NK-92 (cell line): ENCODE results near the gene RBM42.
A peak's percentile ranks its signal among the peaks of the same experiment; 100 is the strongest.

Experiments
- DNase-seq: peaks from one replicate; lab custom pipeline; 2025; ENCODE audit not compliant: unreplicated experiment; lab: John Stamatoyannopoulos, UW

RBM42 gene

DNA sequence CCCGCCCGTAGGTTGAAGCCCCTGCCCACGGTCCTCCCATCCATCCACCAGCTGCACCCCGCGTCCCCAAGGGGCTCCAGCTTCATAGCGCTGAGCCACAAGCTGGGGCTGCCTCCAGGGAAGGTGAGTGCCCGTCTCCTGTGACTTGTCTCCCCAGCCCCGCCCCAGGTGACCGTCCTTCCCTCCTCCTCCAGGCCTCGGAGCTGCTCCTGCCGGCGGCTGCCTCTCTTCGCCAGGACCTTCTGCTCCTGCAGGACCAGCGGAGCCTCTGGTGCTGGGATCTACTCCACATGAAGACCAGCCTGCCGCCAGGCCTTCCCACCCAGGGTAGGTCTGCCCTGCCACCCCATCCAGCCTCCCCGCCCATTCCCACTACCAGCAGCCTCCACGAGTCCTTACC, 8.8 kb upstream of the RBM42 start:
- no peak for DNase-seq

DNA sequence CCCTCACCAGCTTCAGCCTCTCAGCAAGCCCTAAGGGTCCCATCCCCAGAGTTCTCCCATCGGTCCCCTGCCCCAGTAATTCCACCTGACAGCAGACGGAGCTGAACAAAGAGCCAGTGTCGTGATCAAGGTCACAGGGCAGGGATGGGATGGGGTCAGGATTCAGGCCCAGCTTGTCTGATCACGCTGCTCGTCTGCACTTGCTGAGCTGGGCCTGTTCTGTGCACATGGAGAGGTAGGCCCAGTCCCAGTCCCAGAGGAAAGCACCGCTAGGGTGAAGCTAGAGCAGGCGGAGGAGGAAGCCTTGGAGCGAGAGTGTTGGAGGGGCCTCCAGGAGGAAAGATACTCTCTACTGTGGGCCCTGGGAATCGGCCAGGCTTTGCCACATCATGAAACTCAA, 7.1 kb upstream of the RBM42 start:
- DNase-seq, result no peak

DNA sequence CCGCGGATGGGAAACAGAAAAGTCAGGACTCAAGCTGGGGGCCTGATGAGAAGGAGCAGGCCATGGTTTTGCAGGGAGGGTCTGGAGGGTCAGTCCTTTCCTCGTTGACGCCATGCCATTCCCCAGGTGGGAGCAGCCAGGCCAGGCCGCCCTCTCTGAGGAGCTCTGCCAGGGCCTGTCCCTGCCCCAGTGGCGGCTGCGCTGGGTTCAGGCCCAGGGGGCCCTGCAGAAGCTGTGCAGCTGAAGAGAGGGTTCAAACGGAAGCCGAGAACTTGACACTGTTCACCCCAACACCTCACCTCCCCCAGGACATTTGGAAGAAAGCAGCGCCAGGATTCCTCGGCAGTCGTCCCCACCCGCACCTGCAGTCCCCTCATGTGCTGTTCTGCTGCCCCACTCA, 6.1 kb upstream of the RBM42 start:
- no peak for DNase-seq

DNA sequence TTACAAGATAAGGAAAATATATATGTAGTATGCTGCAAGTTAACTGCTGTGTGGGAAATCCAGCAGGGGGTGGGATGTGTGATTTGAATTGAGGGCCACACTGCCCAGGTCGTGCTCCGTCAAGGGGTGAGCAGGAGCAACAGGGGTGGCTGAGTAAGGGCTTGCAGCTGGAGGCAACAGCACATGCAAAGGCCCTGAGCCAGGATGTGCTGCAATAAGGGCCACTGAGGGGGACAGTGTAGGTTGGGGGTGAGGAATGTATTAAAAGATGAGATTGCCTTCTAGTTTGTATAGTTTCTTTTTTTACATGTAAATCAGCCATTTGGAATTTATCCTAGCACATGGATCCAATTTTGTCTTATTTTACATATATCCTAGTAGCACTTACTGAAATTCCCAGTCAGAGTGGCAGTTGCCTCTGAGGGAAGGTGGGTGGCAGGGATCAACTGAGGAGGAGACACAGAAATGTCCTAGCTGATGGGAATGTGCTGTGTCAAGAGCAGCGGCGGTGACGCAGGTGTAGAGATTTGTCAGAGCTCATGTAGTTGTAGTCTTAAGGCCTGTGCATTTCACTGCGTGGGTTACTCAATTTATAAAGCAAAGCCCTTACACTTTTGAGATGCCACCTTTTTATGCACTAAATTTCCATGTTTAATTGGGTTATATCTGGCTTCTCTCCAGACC, 5.4 kb upstream of the RBM42 start:
- no peak for DNase-seq

DNA sequence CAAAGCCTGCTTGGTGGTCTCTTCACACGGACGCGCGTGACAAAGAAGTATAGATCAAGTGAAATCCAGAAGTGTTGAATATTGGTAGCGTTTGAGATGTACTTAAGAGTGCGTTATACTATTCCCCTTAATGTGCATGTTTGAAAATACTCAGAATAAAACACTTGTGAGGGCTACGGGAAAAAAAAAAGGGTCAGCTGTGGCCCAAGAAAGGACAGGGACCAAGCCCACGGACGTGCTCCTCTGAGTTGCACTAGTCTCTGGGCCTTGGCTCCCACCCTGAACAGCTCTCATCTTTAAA, 622 bp upstream of the RBM42 start:
- no peak for DNase-seq

DNA sequence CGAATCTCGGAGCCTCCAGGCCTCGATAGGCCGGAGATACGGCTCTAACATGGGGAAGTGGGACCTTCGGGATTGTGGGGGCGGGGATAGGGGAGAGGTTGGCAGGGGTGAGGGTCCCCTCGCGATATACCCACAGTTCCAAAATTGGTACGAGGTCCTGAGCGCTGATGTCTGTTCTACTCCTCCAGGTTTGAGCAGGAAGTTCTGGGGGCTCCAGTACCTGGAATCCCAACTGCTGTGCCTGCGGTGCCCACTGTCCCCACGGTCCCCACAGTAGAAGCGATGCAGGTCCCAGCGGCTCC, 447 bp downstream of the RBM42 start:
- no peak for DNase-seq

DNA sequence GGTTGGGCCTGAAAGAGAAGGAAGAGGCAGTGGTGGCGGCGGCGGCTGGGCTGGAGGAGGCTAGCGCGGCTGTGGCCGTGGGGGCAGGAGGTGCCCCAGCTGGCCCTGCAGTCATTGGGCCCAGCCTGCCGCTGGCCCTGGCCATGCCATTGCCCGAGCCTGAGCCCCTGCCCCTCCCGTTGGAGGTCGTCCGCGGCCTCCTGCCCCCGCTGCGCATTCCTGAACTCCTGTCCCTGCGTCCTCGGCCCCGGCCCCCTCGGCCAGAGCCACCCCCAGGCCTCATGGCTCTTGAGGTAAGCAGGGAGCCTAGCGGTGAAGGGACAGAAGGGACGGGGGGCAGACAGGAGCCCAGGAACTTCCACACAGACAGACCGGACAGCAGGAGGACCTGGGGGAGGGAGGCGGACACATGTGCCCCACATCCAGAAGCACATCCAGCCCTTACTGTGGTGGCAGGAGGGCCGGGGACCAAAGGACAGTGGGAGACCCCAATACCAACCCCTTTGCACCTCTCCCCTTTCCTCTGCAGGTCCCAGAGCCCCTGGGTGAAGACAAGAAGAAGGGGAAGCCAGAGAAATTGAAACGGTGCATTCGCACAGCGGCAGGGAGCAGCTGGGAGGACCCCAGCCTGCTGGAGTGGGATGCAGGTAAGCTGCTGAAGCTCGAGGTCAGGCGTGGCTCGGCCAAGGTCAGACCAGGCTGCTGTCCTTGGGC, 5.0 kb downstream of the RBM42 start:
- no peak for DNase-seq

DNA sequence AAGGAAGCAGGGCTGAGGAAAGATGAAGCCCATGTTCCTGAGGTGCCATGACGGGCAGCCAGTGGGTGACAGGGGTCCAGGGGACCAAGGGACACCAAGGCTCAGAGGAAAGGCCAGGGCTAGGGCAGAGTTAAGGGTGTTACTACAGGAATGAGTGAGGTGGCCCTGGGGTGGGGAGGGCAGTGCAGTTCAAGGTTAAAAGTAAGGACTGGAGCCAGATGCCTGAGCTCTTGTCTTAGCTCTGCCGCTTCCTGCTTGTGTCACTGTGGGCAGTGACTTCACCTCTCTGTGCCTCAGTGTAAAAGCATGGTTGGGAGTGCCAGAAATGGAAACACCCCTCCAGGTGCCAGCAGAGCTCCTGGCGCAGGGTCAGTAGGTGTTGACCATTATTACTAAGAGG, 7.8 kb downstream of the RBM42 start:
- DNase-seq, result no peak

DNA sequence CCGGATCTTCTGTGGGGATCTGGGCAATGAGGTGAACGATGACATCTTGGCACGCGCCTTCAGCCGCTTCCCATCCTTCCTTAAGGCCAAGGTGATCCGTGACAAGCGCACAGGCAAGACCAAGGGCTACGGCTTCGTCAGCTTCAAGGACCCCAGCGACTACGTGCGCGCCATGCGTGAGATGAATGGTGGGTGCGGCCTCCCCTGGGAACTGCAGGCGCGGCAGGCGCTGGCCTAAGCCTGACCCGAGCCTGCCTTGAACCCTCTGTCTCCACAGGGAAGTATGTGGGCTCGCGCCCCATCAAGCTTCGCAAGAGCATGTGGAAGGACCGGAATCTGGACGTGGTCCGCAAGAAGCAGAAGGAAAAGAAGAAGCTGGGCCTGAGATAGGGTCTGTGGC, 8.3 kb downstream of the RBM42 start:
- DNase-seq, result no peak

DNA sequence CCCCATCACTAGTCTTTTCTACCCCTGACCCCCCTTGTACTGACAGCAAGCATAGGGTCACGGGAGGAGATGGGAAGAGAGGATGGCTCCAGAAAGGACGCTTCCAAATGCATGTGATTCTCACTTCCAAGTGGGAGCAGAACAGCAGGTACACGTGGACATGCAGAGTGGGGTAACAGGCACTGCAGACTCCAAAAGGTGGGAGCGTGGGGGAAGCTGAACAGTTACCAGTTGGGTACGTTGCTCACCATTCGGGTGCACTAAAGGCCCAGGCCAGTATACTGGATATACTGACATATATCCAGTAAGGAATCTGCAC, 10.4 kb downstream of the RBM42 start:
- DNase-seq, result no peak

DNA sequence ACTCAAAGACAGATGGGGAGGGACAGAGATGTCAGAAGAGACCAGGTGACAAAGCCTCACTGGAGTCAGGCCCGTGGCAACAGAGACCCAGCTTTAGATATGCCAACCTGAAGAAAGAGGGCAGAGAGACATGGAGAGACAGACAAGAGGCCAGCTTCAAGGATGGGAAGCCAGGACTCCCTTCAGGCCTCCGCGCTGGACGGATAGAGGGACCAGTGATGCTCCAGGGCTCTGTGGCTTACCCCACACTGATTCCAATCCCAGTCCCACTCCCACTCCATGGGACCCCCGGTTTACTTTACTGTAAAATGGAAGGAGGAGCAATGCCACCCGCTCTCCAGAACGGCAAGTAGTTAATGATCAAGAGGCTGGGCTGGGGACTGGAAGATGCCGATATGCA, 11.0 kb downstream of the RBM42 start:
- no peak for DNase-seq

DNA sequence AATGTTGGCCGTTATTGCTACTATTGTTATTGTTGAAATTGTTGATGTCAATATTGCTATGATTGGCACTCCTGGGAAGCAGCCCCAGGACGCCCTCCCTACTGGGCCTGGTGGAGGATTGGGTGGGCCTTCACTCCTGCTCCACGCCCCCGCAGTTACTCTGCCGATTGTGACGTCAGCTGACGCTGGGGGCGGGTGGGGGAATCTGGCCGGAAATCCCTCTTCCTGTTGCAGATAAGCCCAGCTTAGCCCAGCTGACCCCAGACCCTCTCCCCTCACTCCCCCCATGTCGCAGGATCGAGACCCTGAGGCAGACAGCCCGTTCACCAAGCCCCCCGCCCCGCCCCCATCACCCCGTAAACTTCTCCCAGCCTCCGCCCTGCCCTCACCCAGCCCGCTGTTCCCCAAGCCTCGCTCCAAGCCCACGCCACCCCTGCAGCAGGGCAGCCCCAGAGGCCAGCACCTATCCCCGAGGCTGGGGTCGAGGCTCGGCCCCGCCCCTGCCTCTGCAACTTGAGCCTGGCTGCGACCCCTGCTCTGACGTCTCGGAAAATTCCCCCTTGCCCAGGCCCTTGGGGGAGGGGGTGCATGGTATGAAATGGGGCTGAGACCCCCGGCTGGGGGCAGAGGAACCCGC, 12.8 kb downstream of the RBM42 start, which contains the start of gene ETV2:
Gene ETV2, plus strand, starts transcription at position 231 of the 637 bp plus-strand sequence. CDS start 716 bp downstream, outside the sequence.
- no peak for DNase-seq

DNA sequence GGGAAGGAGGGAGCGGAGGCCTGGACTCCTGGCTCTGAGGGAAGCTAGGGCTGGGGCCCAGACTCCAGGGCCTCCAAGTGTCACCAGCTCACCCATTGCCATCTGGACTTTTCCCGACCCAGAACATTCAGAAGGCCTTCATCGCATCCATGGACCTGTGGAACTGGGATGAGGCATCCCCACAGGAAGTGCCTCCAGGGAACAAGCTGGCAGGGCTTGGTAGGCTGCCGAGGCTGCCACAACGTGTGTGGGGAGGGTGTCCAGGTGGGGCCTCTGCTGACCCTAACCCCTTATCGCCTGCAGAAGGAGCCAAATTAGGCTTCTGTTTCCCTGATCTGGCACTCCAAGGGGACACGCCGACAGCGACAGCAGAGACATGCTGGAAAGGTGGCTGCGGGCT, 13.5 kb downstream of the RBM42 start:
- no peak for DNase-seq

DNA sequence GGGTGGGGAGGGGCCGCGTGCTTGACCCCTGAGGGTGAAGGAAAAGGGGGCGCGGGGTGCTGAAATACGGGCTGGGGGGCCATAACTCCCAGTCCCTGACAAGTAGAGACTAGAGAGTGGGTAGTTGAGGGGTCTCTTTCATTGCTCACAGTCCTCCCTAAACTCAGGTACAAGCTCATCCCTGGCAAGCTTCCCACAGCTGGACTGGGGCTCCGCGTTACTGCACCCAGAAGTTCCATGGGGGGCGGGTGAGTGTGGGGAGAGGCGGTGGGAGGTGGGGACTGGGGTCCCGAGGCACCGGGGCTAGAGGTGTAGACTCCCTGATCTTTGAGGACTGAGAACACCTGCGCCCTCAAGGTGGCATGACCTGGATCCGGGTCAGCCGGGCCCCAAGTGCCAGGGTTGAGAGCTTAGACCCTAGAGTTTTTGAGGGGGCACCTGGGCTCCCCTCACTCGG, 14.0 kb downstream of the RBM42 start:
- DNase-seq, result no peak

DNA sequence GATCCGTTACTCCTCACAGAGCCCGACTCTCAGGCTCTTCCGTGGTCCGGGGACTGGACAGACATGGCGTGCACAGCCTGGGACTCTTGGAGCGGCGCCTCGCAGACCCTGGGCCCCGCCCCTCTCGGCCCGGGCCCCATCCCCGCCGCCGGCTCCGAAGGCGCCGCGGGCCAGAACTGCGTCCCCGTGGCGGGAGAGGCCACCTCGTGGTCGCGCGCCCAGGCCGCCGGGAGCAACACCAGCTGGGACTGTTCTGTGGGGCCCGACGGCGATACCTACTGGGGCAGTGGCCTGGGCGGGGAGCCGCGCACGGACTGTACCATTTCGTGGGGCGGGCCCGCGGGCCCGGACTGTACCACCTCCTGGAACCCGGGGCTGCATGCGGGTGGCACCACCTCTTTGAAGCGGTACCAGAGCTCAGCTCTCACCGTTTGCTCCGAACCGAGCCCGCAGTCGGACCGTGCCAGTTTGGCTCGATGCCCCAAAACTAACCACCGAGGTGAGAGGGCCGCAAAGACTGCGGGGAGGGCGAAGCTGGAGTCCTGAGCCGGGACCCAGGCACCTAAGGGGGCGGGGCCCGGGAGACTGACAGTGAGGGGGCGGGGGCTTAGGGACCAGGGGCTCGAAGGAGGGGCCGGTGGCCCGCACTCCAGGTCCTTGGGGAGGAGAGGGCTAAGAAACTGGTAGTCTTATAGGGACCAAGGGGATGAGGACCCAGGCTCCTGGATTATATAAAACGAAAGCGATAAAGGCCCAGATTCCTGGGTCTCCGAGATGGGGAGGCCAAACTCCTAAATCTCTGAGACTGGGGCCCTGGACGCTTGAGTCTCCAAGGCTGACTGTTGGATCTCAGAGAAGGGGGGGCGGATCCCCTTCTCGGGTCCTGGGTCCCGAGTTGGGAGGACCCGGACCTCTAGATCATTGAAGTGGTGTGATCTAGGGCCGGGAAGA, 14.7 kb downstream of the RBM42 start:
- no peak for DNase-seq

DNA sequence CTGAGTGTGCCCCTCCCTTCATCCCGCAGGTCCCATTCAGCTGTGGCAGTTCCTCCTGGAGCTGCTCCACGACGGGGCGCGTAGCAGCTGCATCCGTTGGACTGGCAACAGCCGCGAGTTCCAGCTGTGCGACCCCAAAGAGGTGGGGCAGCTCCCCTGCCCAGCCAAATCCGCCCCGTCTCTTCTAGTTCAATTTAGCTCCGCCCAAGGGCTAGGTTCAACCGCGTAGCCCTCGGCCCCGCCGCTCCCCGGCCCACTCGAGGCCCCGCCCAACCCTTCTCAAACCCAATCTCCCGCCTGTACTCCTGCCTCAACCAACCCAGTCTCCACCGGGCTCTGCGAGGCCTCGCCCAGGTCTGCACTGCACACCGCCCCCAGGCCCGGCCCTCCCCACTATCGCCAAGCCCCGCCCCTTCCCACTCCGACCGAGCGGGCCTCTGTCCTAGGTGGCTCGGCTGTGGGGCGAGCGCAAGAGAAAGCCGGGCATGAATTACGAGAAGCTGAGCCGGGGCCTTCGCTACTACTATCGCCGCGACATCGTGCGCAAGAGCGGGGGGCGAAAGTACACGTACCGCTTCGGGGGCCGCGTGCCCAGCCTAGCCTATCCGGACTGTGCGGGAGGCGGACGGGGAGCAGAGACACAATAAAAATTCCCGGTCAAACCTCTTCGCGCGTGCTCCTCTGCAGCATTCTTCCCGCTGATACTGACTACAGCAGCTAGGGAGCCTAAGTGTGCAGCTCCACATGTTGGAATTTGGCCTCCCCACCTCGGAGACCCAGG, 15.6 kb downstream of the RBM42 start:
- peak; percentile 67 for DNase-seq

DNA sequence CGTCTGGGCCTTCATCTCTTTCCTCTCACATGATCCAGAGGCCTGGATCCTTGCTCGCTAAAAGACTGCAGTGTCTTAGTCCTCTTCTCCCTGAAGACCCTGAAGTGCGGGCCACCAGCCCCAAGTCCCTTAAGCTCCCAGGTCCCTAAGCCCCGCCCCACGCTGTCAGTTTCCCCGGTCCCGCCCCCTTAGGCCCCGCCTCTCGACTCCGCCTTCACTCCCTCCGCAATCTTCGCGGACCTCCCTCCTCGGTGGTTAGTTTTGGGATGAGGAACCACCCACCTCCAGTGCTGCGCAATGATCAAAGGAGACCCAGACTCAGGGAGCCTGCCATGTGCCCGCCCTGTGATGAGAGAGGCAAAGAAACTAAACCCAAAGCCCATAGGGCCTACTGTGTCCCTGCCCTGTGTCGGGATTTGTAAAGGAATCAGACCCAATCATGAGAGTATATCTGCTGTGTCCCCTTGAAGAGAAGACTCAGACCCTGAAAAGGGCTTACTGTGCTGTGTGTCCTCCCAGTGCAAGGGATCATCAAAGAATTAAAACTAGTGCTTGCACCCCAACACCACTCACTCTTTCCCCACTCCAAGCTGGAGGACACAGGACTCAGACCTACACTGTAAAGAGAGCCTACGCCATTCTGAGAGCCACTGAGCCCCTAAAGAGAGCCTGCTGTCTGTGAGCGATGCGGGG, 16.3 kb downstream of the RBM42 start:
- no peak for DNase-seq

DNA sequence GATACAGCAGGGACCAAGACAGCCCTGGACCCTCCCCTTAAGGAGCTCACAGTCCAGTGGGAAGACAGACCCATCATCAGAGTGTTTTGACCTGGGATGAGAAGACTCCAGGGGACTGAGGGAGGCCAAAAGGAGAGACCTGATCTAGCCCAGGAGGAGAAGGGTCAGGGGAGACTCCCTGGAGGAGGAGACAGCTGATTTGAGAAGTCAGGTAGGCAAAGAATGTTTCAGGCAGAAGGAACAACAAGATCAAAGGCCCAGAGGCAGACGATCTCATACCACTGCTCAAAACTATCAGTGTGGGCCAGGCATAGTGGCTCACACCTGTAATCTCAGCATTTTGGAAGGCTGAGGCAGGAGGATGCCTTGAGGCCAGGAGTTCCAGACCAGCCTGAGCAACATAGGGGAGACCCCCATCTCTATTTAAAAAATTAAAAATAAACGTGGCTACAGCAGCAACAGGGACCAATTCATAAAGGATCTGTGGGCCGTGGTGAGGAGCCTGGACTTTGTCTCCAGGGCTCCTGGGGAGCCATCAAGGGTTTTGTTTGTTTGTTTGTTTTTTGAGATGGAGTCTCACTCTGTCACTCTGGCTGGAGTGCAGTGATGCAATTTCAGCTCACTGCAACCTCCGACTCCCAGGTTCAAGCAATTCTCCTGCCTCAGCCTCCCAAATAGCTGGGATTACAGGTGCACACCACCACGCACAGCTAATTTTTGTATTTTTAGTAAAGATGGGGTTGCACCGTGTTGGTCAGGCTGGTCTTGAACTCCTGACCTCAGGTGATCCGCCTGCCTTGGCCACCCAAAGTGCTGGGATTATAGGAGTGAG, 17.1 kb downstream of the RBM42 start:
- DNase-seq, result no peak
